NT2/D1 (cell line): ENCODE data around the gene PPM1H.

Experiments
- YY1 ChIP-seq: IDR thresholded peaks from 2 replicates; pipeline ENCODE4 v1.6.1; 2011; ENCODE audit not compliant: insufficient read length, insufficient read depth
- ZNF274 ChIP-seq: IDR thresholded peaks from 2 replicates; pipeline ENCODE4 v1.6.1; 2011; ENCODE audit warnings: mild to moderate bottlenecking, low read depth, low read length

GRCh38 chr12:62861586-62861985 is 73.4 kb downstream of the PPM1H start:
- no peak for TF ChIP-seq YY1
- TF ChIP-seq ZNF274: no peak
